NT2/D1 (cell line): ENCODE measurements around the gene ASF1A.

Experiments
- SUZ12 ChIP-seq: IDR thresholded peaks from 2 replicates; pipeline ENCODE4 v1.6.1; 2011; ENCODE audit not compliant: insufficient read length, insufficient read depth; ENCODE audit errors: extremely low read depth
- YY1 ChIP-seq: IDR thresholded peaks from 2 replicates; pipeline ENCODE4 v1.6.1; 2011; ENCODE audit not compliant: insufficient read length, insufficient read depth
- ZNF274 ChIP-seq: IDR thresholded peaks from 2 replicates; pipeline ENCODE4 v1.6.1; 2011; ENCODE audit warnings: mild to moderate bottlenecking, low read depth, low read length

- TF ChIP-seq ZNF274 (no peak), SUZ12 (no peak), YY1 (no peak)
Measured at GRCh38 chr6:118903691-118904090, 9.7 kb downstream of the ASF1A start.
